GM19467 (cell line): Measurements from ENCODE around the gene OR5H15.
"Not testable (repeated sequence)": the region's sequence is repeated elsewhere in the genome, so short reads cannot be mapped to it uniquely, and the experiment has no call there.

Experiments used
- ATAC-seq: cut with Tn5 transposase; IDR thresholded peaks from one replicate; pipeline ENCODE4 v1.9.1; 2021; ENCODE audit warnings: mild to moderate bottlenecking, moderate library complexity; ENCODE audit not compliant: unreplicated experiment

Gene OR5H15

DNA sequence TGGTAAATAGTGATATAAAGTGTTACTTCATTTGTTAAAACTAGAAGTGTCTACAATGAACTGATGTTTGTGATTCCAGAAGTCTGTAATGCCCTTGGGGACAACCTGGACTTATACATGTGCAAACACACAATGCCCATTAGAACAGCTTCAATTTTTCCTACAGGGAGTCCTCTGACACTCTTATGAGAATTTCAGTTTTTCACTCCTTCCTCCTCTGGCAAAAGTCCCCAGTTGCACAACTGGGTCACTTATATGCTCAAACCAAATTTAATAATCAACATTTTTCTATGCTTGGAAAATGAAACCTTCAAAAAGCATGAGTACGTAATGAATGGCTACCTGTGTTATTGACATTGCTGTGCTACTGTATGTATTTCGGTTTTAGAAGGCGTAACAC lies at the start of gene OR5H15:
Gene OR5H15 (plus strand): TSS at position 301 of the 400 bp plus-strand sequence. CDS start 2,004 bp downstream, outside the sequence.
- no peak for ATAC-seq

DNA sequence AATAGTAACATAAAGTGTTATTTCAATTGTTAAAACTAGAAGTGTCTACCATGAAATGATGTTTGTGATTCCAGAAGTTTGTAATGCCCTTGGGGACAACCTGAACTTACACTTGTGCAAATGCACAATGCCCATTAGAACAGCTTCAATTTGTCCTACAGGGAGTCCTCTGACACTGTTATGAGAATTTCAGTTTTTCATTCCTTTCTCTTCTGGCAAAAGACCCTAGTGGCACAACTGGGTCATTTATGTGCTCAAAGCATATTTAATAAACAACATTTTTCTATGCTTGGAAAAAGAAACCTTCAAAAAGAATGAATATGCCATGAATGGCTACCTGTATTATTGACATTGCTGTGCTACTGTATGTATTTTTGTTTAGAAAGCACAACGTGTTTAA lies 36.1 kb upstream of the OR5H15 start, which contains the start of gene OR5H1:
Gene OR5H1 (plus strand): TSS at position 301 of the 400 bp plus-strand sequence. CDS start 1,977 bp downstream, outside the sequence.
- ATAC-seq, result no peak

DNA sequence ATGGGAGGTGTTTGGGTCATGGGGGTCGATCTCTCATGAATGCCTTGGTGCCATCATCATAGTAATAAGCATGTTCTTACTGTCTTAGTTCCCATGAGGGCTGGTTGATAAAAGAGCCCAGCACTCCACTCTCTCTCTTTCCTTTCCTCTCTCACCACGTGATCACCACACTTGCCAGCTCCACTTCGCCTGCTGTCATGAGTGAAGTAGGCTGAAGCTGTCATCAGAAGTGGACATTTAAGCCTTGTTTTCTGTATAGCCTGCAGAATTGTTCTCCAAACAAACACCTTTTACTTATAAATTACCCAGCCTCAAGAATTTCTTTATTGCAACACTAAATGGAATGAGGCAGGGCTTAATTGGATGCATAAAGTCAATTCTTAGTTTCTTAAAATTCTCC lies 29.9 kb upstream of the OR5H15 start:
- no peak for ATAC-seq

DNA sequence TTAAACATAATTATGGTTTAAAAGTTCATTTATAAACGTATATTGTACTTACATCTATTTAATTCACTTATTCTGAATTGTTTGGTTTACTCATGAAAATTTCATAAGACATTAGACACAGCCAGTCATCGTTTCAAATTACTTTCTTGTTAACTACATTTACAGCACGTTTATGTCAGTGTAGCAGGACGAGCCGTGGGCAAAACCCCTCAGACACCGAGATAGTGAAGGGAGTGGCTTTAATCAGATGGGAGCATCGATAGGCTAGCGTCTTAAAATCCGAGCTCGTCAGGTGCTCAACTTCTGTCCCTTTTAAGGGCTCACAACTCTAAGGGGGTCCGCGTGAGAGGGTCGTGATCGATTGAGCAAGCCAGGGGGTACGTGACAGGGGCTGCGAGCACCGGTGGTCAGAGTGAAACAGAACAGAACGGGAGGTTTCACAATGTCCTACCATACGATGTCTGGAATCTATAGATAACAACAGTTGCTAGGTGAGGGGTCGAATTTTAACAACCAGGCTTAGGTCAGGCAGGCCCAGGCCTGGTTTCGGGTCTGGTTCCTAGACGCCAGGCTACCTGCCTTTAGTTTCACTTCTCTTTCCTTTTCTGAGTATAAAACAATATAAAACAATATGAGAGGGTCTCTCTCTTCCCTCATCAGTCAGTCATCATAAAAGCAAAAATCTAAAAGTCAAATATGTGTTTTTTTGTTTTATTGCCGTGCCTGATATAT lies 28.5 kb upstream of the OR5H15 start:
- ATAC-seq, result not testable (repeated sequence)

DNA sequence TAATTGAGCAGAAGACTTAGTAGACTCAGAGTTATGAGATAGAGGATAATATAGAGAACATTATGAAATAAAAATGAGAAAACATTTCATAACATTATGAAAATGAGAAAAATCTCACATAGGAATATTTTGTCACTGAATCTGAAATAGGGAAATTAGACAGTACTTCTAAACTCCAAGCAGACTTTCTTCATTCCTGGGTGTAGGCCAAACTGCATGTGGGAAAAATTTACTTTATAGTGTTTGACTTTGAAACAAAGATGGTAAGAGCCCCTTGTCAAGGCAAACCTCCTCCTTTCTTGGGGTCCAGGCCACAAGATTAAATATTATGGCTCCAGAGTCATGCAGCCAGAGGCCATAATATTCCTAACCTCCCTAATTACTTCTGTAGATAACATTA lies 26.0 kb upstream of the OR5H15 start:
- ATAC-seq, result no peak

DNA sequence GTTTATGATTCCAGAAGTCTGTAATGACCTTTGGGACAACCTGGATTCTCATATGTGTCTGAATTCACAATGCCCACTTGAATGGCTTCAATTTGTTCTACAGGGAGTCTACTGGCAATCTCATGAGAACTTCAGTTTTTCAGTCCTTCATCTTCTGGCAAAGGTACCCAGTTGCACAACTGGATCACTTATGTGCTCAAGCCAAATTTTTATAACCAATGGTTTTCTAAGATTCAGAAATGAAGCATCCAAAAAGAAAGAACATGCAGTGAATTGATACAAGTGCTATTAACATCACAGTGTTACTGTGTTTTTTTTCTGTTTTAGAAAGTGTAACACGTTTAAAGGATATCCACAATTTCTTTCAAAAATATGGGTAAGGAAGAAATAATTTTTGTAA lies 19.3 kb upstream of the OR5H15 start, which contains the start of gene OR5H14:
Gene OR5H14 (plus strand): TSS at position 301 of the 400 bp plus-strand sequence. CDS start 1,907 bp downstream, outside the sequence.
- no peak for ATAC-seq

DNA sequence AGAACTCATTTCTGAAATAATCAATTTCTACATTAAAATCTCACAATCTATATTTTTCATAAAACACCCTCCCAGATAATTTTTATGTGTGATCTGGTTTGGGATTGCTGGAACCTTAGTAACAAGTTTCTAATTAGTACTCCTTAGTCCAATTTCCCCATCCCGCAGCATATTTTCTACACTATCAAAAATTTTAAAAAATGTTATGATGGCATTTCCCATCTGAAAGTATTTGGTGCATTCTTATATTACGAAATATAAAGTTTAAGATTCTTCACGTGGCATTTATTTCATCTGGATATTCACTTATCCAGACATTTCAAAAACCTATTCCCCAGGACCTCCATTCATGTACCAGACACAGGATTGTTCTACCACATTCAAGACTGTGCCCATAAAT lies 17.7 kb upstream of the OR5H15 start:
- no peak for ATAC-seq

DNA sequence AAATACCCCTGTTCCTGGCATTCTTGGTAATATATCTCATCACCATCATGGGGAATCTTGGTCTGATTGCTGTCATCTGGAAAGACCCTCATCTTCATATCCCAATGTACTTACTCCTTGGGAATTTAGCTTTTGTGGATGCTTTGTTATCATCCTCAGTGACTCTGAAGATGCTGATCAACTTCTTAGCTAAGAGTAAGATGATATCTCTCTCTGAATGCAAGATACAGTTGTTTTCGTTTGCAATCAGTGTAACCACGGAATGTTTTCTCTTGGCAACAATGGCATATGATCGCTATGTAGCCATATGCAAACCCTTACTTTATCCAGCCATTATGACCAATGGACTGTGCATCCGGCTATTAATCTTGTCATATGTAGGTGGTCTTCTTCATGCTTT lies 17.0 kb upstream of the OR5H15 start:
- ATAC-seq, result not testable (repeated sequence)

DNA sequence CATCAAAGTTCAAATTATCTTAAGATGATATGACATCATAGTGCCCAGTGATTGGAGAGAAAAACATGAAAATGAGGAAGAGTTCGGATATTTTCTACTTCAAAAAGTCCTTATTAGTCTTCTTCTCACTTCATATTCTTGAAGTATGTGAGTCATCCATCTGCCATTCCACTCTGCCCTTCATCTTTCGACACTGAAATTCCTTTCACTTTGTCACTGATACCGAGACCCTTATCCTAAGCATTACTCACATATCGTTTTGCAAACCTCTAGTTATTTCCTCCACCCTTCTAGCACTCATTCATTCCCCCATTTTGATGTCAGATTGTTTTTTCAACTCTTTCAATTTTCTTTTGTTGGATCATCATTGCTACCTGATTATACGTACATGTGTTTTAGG lies 15.3 kb upstream of the OR5H15 start:
- no peak for ATAC-seq

DNA sequence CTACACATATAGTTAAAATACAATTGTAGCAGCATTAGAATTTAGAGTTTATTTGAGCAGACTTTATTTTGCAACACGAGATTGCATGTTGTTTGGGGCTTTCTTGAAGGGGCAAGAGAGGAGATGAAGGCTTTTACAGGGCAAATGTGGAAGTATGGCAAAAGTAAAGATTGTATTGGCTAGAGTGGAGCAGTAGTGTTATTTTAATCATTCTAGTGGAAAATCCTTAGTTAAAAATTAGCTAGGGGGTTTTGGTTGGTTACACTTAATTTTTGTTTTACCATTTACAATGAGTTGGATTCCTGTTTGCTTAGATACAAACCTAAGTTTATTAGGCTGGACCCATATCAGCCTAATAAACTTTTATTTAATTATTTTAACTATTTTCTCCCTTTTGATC lies 4.6 kb downstream of the OR5H15 start:
- ATAC-seq, result no peak

DNA sequence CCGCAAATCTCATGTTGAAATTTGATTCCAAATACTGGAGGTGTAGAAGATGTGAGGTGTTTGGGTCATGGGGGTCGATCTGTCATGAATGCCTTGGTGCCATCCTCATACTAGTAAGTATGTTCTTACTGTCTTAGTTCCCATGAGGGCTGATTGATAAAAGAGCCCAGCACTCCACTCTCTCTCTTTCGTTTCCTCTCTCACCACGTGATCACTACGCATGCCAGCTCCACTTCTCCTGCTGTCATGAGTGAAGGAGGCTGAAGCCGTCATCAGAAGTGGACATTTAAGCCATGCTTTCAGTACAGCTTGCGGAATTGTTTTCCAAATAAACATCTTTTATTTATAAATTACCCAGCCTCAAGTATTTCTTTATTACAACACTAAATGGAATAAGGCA lies 6.1 kb downstream of the OR5H15 start:
- ATAC-seq, result no peak

DNA sequence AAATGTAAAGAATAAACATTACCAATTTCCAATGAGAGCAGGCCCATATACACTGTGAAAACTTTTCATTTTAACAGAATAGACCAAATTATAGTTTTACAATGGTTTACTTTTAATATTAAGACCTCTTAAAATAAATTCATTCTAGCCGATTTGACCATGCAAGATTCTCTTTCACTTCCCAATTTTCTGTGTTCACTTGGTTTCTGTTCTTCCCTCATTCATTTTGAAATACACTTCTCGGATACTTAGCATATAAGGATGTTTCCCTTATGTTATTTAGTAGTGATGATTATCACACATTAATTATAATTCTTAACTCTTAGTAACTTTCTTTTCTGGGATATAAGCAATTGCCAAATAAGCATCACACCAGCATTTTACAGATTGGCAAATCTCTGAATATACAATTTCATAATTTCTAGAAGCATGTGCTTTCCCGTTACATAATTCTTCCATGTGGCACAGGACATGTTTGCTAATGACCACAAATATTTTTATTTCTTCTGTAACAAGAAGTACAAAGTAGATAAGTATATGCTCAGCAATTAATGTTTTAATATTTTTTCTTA lies 13.9 kb downstream of the OR5H15 start:
- no peak for ATAC-seq

DNA sequence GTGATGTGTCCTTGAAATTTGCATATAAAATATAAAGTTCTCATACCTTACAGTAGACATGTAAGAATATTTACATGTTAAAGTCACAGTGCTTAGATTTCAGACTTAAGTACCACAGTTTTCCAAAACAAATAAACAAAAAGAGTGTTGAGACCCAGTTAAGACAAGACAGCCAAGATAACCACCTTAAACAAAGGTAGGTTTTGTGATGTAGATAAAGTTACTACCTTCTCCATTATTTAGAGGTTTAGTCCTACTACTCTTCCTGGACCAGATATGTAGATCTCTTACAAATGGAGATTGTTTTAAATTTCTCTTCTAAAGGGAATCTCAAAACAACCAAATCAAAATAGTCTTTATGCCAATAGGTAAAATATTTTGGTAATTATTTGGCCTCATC lies 15.7 kb downstream of the OR5H15 start:
- no peak for ATAC-seq

DNA sequence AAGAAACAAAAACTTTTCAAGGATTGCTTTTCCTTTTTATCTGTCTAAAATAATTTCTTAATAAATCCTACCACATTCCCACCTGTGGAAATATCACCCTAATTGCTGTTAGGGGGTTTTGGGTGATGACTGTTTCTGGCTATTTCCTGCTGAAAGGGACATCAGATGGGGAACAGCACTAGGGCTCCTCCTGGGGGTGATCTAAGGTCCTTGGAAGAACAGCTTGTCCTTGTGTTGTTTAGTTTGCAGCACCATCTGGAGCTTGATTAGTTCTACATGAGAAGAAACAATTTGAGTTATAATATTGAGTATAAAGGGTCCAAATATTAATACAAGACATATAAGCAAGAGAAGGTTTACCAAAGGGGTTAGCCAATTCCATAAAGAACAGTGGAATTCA lies 18.7 kb downstream of the OR5H15 start:
- ATAC-seq, result no peak

DNA sequence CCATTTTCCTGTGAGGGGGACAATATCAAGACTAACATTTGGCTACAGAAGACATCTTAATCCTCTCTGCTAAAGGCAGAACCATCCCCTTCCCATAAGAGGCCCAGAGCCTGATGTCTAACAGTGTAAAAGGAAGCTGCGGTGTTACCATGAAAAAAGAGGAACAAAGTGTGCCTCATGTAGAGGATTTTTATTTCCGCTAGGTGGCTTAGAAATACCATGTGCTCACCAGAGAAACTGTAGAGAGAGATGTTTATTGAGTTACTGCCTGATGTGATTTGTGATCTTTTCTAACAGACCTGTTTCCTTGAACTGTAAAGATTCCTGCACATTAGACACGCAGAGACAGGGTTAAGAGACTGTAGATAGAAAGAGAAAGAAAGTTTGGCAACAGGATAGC lies 22.0 kb downstream of the OR5H15 start:
- ATAC-seq, result no peak

DNA sequence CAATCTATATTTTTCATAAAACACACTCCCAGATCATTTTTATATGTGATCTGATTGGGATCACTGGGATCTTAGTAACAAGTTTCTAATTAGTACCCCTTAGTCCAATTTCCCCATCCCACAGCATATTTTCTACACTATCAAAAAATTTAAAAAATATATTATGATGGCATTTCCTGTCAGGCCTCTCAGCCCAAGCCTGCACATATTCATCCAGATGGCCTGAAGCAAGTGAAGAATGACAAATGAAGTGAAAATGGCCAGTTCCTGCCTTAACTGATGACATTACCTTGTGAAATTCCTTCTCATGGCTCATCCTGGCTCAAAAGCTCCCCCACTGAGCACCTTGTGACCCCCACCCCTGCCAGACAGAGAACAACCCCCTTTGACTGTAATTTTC lies 24.4 kb downstream of the OR5H15 start:
- ATAC-seq, result not testable (repeated sequence)

DNA sequence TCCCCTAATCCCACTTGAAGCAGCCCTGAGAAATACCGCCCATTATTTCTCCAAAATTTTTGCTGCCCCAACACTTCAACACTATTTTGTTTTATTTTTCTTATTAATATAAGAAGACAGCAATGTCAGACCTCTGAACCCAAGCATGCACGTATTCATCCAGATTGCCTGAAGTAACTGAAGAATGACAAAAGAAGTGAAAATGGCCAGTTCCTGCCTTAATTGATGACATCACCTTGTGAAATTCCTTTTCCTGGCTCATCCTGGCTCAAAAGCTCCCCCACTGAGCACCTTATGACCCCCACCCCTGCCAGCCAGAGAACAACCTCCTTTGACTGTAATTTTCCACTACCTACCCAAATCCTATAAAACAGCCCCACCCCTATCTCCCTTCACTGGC lies 29.8 kb downstream of the OR5H15 start:
- ATAC-seq, result not testable (repeated sequence)

DNA sequence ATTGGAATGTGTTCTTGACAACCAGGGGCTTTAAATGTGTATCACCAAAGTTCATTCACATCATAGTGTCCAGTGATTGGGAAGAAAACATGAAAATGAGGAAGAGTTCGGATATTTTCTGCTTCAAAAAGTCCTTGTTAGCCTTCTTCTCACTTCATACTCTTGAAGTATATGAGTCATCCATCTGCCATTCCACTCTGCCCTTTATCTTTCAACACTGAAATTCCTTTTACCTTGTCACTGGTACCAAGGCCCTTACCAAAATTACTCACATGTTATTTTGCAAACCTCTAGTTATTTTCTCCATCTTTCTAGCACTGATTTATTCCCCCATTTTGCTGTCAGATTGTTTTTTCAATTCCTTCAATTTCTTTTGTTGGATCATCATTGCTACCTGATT lies 32.5 kb downstream of the OR5H15 start:
- no peak for ATAC-seq

DNA sequence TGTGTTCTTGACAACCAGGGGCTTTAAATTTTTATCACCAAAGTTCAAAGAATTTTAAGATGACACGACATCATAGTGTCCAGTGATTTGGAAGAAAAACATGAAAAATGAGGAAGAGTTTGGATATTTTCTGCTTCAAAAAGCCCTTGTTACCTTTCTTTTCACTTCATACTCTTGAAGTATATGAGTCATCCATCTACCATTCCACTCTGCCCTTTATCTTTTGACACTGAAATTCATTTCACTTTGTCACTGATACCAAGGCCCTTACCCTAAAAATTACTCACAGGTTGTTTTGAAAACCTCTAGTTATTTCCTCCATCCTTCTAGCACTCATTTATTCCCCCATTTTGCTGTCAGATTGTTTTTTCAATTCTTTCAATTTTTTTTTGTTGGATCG lies 42.7 kb downstream of the OR5H15 start:
- ATAC-seq, result no peak

DNA sequence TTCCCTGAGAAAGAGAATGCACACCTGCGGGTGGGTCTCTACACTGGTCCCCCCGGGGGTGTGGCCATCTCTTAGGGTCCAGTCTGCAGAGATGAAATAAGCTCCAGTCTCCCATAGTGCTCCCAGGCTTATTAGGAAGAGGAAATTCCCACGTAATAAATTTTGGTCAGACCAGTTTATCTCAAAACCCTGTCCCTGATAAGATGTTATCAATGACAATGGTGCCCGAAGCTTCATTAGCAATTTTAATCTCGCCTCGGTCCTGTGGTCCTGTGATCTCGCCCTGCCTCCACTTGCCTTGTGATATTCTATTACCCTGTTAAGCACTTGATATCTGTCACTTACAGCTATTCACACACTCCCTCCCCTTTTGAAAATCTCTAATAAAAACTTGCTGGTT lies 46.8 kb downstream of the OR5H15 start:
- ATAC-seq, result no peak

DNA sequence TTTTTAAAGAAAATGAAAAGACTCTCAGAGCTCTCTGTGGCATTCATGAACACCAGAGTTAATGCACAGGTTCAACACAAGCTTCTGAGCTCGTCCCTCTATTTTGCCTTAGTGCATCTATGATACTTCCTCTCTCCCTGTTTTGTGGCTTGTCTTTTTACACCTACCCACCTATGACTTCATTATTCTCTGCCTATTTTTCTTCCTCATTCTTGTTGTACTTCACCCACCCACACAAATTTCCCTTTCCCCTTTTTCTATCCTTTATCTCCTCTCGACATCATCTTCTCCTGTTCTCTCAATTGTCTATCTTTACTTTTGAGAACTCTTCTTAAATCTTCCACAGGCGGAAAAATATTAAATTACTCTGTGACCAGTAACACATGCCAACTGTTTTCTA lies 48.6 kb downstream of the OR5H15 start:
- no peak for ATAC-seq
